HCT116 (cell line): ENCODE measurements around the gene AKAP1. TPM values are rescaled to one million over a fixed set of nuclear protein-coding genes. Genes with fewer than 3 reads are reported as not detected.

ENCODE experiments used
- ATAC-seq: fragments of 200-7000 bp; cut with Tn5 transposase; 2 replicates; pipeline ENCODE4 v1.9.1; 2020; ENCODE audit warnings: mild to moderate bottlenecking, moderate library complexity
- BruUV-seq: library from RNA; stranded (reverse); fragments of 400-500 nt; replicated peaks from 2 replicates; lab custom pipeline; 2021; lab: Mats Ljungman, UMichigan
- CTCF ChIA-PET: fragments of 300-600 bp; sonication (Branson Sonifier 250); formaldehyde crosslinking; loops from one replicate; lab custom pipeline; 2021; ENCODE audit warnings: antibody characterized with exemption; lab: Charles Lee
- POLR2A ChIA-PET: fragments of 300-600, 350-600 bp; sonication (Branson Sonifier 250); formaldehyde crosslinking; loops from one replicate; lab custom pipeline; 2021; ENCODE audit warnings: antibody characterized with exemption; lab: Charles Lee
- RAD21 ChIA-PET, 2 experiments: fragments of 300-600 bp; sonication (Branson Sonifier 250); formaldehyde crosslinking; loops; one replicate each; lab custom pipeline; 2023; ENCODE audit warnings: low total read pairs in 2 of 2; ENCODE audit not compliant: uncharacterized antibody in 2 of 2, unreplicated experiment in 2 of 2, low non-redundant PET in 1 of 2; lab: Charles Lee
- DNase-seq: peaks from one replicate; pipeline ENCODE4 v3.0.0-alpha.2; 2010; ENCODE audit warnings: low read depth, low spot score
- H2AFZ ChIP-seq: fragments of 200-600 bp; shearing (Covaris generic), sonication (generic); 2 replicates; pipeline ENCODE4 v1.6.1; 2017; ENCODE audit warnings: low read depth, mixed run types, mixed read lengths, antibody characterized with exemption, low read length; ENCODE audit not compliant: poor library complexity, severe bottlenecking
- H3K27ac ChIP-seq: 2 replicates; pipeline ENCODE4 v1.5.1; 2012; ENCODE audit warnings: low read depth, low read length
- H3K27me3 ChIP-seq: fragments of 200-600 bp; sonication (generic); 2 replicates; pipeline ENCODE4 v1.6.1; 2016; ENCODE audit warnings: mixed run types, low read length, mixed read lengths; ENCODE audit not compliant: insufficient read depth
- H3K36me3 ChIP-seq, 2 experiments: fragments of 200-500 bp in 1 of 2; fragments of 200-600 bp in 1 of 2; sonication (Bioruptor generic) in 1 of 2; sonication (generic) in 1 of 2; 2 replicates each; pipeline versions ENCODE4 v1.5.1 to v1.6.1; 2014 to 2016; ENCODE audit warnings: low read length in 2 of 2, inconsistent platforms in 1 of 2, mixed read lengths in 1 of 2, mixed run types in 1 of 2; ENCODE audit not compliant: insufficient read depth in 2 of 2, control insufficient read depth in 1 of 2
- H3K4me1 ChIP-seq, 2 experiments: fragments of 200-600 bp in 1 of 2; sonication (generic) in 1 of 2; 2 replicates each; pipeline versions ENCODE4 v1.5.1 to v1.6.1; 2012 to 2017; ENCODE audit warnings: low read length in 2 of 2, inconsistent platforms in 1 of 2, mild to moderate bottlenecking in 1 of 2, mixed read lengths in 1 of 2, mixed run types in 1 of 2, moderate library complexity in 1 of 2; ENCODE audit not compliant: insufficient read depth in 2 of 2, control insufficient read depth in 1 of 2
- H3K4me2 ChIP-seq: fragments of 200-600 bp; sonication (generic); 2 replicates; pipeline ENCODE4 v1.6.1; 2017; ENCODE audit warnings: mixed run types, low read length, mixed read lengths
- H3K4me3 ChIP-seq, 2 experiments: fragments of 200-600 bp in 1 of 2; sonication (generic) in 1 of 2; replicated peaks in 1 of 2; 2 replicates each; pipeline ENCODE4 v1.5.1; 2011 to 2016; ENCODE audit warnings: low read length in 2 of 2, control low read depth in 1 of 2, low read depth in 1 of 2, mild to moderate bottlenecking in 1 of 2, mixed read lengths in 1 of 2, mixed run types in 1 of 2
- H3K79me2 ChIP-seq: fragments of 200-600 bp; sonication (generic); 2 replicates; pipeline ENCODE4 v1.6.1; 2017; ENCODE audit warnings: mild to moderate bottlenecking, mixed run types, low read length, moderate library complexity, mixed read lengths; ENCODE audit not compliant: insufficient read depth
- H3K9ac ChIP-seq: fragments of 200-600 bp; sonication (generic); 2 replicates; pipeline ENCODE4 v1.6.1; 2016; ENCODE audit warnings: low read length, mixed read lengths
- H3K9me2 ChIP-seq: fragments of 200-600 bp; sonication (generic), shearing (Covaris generic); 2 replicates; pipeline ENCODE4 v1.6.1; 2017; ENCODE audit warnings: mixed run types, mild to moderate bottlenecking, moderate library complexity; ENCODE audit not compliant: insufficient read depth
- H3K9me3 ChIP-seq, 2 experiments: fragments of 200-500 bp in 1 of 2; fragments of 200-600 bp in 1 of 2; sonication (Bioruptor generic) in 1 of 2; sonication (generic) in 1 of 2; 2 replicates each; pipeline ENCODE4 v1.6.1; 2014 to 2017; ENCODE audit warnings: low read length in 2 of 2, mixed read lengths in 2 of 2, inconsistent platforms in 1 of 2, low read depth in 1 of 2, mild to moderate bottlenecking in 1 of 2, mixed run types in 1 of 2, moderate library complexity in 1 of 2; ENCODE audit not compliant: control insufficient read depth in 1 of 2, insufficient read depth in 1 of 2
- H4K20me1 ChIP-seq: fragments of 200-600 bp; sonication (generic), shearing (Covaris generic); 2 replicates; pipeline ENCODE4 v1.6.1; 2017; ENCODE audit warnings: mixed run types, mild to moderate bottlenecking, moderate library complexity; ENCODE audit not compliant: insufficient read depth
- CBX3 ChIP-seq: IDR thresholded peaks from 2 replicates; pipeline ENCODE4 v1.6.1; 2012; ENCODE audit warnings: low read depth
- CTCF ChIP-seq, 3 experiments: fragments of 200-600 bp in 1 of 3; sonication (generic) in 1 of 3; IDR thresholded peaks in 2 of 3; conservative IDR thresholded peaks in 1 of 3; 2 replicates each; pipeline ENCODE4 v1.5.1; 2012 to 2017; ENCODE audit warnings: low read depth in 2 of 3, low read length in 2 of 3, antibody characterized with exemption in 1 of 3, borderline replicate concordance in 1 of 3, control low read depth in 1 of 3, mild to moderate bottlenecking in 1 of 3, mixed read lengths in 1 of 3, mixed run types in 1 of 3, moderate library complexity in 1 of 3; ENCODE audit not compliant: insufficient read depth in 1 of 3
- EGR1 ChIP-seq: IDR thresholded peaks from 2 replicates; pipeline ENCODE4 v1.6.1; 2012; ENCODE audit warnings: low read depth
- ELF1 ChIP-seq: IDR thresholded peaks from 2 replicates; pipeline ENCODE4 v1.6.1; 2012; ENCODE audit warnings: low read depth, borderline replicate concordance
- JUND ChIP-seq: IDR thresholded peaks from 2 replicates; pipeline ENCODE4 v1.6.1; 2012
- MAX ChIP-seq: IDR thresholded peaks from 2 replicates; pipeline ENCODE4 v1.6.1; 2012
- POLR2A ChIP-seq: IDR thresholded peaks from 2 replicates; pipeline ENCODE4 v1.7.0; 2011; ENCODE audit warnings: borderline replicate concordance; ENCODE audit not compliant: insufficient read depth, insufficient read length; ENCODE audit errors: extremely low read depth
- POLR2AphosphoS5 ChIP-seq: IDR thresholded peaks from 2 replicates; pipeline ENCODE4 v1.6.1; 2011; ENCODE audit warnings: mild to moderate bottlenecking, low read depth, low read length, moderate library complexity
- RAD21 ChIP-seq: IDR thresholded peaks from 2 replicates; pipeline ENCODE4 v1.6.1; 2012; ENCODE audit warnings: low read depth, mild to moderate bottlenecking
- REST ChIP-seq: IDR thresholded peaks from 2 replicates; pipeline ENCODE4 v1.6.1; 2012; ENCODE audit warnings: low read depth
- SIN3A ChIP-seq: IDR thresholded peaks from 2 replicates; pipeline ENCODE4 v1.6.1; 2012; ENCODE audit warnings: low read depth
- SP1 ChIP-seq: IDR thresholded peaks from 2 replicates; pipeline ENCODE4 v1.6.1; 2012; ENCODE audit warnings: low read depth
- SRF ChIP-seq: IDR thresholded peaks from 2 replicates; pipeline ENCODE4 v1.6.1; 2012; ENCODE audit warnings: low read depth
- TCF7L2 ChIP-seq: IDR thresholded peaks from 2 replicates; pipeline ENCODE4 v1.7.0; 2011; ENCODE audit warnings: borderline replicate concordance, inconsistent platforms; ENCODE audit not compliant: insufficient read depth, insufficient read length; ENCODE audit errors: extremely low read depth
- ZBTB33 ChIP-seq: IDR thresholded peaks from 2 replicates; pipeline ENCODE4 v1.6.1; 2011; ENCODE audit warnings: mild to moderate bottlenecking, low read length, moderate library complexity; ENCODE audit not compliant: insufficient replicate concordance; ENCODE audit errors: extremely low read depth
- ZFX ChIP-seq: fragments of 450-650 bp; IDR thresholded peaks from 2 replicates; pipeline ENCODE4 v1.6.1; 2017
- intact Hi-C: fragments of 100-400 bp; cut with micrococcal nuclease; formaldehyde crosslinking; loops from 2 replicates; pipeline ENCODE4 v1.10.0; 2022
- total RNA-seq: library from RNA; stranded (reverse); gene quantifications from one replicate; pipeline ENCODE4 v1.2.1, GENCODE V29; 2021; ENCODE audit not compliant: unreplicated experiment

AKAP1 gene
- total RNA-seq, 1 experiment from 2014 or later: 51.6 TPM

- no peak overlapping the region for H3K4me2 ChIP-seq
- intact Hi-C loops: no loop called here
- ChIA-PET RAD21 (no interaction called here), POLR2A (no interaction called here)
- TF ChIP-seq ZBTB33 (no peak), TCF7L2 (no peak), JUND (no peak), SIN3A (no peak), REST (no peak), SP1 (no peak), POLR2AphosphoS5 (no peak), MAX (no peak), RAD21 (no peak), ZFX (no peak), CBX3 (no peak), POLR2A (no peak), ELF1 (no peak), EGR1 (no peak), CTCF (IDR thresholded peaks at IDR 0.05 in 2 of 3, conservative IDR thresholded peaks at IDR 0.05 in 1 of 3; ENCODE audit: borderline replicate concordance in 1 of 3, insufficient read depth in 1 of 3, low read depth in 2 of 3, low read length in 2 of 3) (no peak), SRF (no peak)
- TF ChIP-seq, all 23 proteins: peak for 0
- H3K27me3 ChIP-seq: no peaks in the 10 kb centered on the region
- no peak overlapping the region for H3K27ac ChIP-seq
- H4K20me1 ChIP-seq: no peaks in the 10 kb centered on the region
- DNase-seq (no peak), ATAC-seq (peak; percentile 25; the same call in 1 of the 2 replicates)
- no peak overlapping the region for H2AFZ ChIP-seq
- H3K4me1 ChIP-seq: peaks cover 0 to 4% of the 10 kb centered on the region in 2 experiments; a peak in 1 of 4 replicates
- no peaks in the 10 kb centered on the region for H3K79me2 ChIP-seq
- no TSS peak for BruUV-seq
- no peak overlapping the region for H3K9ac ChIP-seq
- CTCF ChIA-PET: interaction anchor here (0.9 to 1.0 kb wide), 2 partner anchors 302 to 609 kb away, joined by 3 to 4 read pairs; no protein-coding TSS in a partner anchor
- no peaks in the 10 kb centered on the region for H3K9me3 ChIP-seq
- no peaks in the 10 kb centered on the region for H3K36me3 ChIP-seq
- no peak overlapping the region for H3K4me3 ChIP-seq
- H3K9me2 ChIP-seq: no peaks in the 10 kb centered on the region
Measured at GRCh38 chr17:57138030-57138911, 53.2 kb downstream of the AKAP1 start.
